HG03442 (cell line): ENCODE results near the gene PYCARD.

Experiments
- ATAC-seq: cut with Tn5 transposase; IDR thresholded peaks from one replicate; pipeline ENCODE4 v1.9.1; 2021; ENCODE audit warnings: mild to moderate bottlenecking, moderate library complexity; ENCODE audit not compliant: unreplicated experiment

The PYCARD gene

GRCh38 chr16:31167315-31167714 is 35.2 kb downstream of the PYCARD start:
- ATAC-seq: no peak

DNA sequence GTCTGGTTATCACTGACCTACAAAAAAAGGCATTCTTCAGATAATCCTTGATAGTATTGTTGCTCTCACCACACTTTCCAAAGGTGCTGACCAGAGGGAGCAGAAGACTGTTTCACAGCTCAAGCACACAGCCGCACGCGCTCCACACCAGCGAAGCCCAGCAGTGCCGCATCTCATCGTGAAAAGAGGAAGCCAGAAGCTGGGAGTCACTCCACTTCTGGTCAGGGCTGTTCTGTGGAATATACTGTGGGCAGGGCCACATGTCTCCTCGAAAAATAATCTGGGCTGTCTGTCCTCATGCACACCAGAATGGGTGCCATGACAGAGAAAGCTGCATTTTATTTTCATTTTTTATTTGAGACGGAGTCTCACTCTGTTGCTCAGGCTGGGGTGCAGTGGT is 45.4 kb downstream of the PYCARD start:
- no peak for ATAC-seq
